ENCODE data around the gene KIF5A.

DNA sequence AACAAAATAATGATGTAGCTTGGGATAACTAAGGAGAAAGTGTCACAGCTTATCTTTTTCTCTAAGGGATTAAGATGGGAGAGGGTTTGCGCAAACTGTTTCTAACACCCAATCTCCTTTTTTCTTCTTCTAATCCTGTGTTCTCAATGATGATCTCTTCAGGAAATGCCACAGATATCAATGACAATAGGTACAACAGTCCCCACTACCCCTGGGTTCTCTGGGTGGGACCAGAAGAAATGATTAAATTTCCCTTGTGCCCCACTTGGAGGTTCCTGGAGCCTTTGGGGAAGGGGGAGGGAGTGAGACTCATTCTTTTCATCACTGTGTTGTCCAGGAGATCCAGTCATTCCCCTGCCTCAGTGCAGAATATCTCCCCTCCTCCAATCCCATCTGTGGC, 32.6 kb downstream of the KIF5A start:
- no peak for TF ChIP-seq POLR2A (IDR thresholded peaks at IDR 0.05; ENCODE audit: low read depth, low read length)
- TF ChIP-seq POLR2AphosphoS5 (IDR thresholded peaks at IDR 0.05; ENCODE audit: low read depth, low read length), result no peak
- no peak for TF ChIP-seq TAF1 (IDR thresholded peaks at IDR 0.05; ENCODE audit: borderline replicate concordance, low read depth, low read length)

All from GM12892 (cell line).